HG03460 (cell line): ENCODE data around the gene EMD.
A peak's percentile ranks its signal among the peaks of the same experiment; 100 is the strongest.

Source experiments
- ATAC-seq: cut with Tn5 transposase; IDR thresholded peaks from one replicate; pipeline ENCODE4 v1.9.1; 2021; ENCODE audit not compliant: unreplicated experiment

Gene EMD

GRCh38 chrX:154412468-154412867 lies 33.4 kb downstream of the EMD start:
- no peak for ATAC-seq

DNA sequence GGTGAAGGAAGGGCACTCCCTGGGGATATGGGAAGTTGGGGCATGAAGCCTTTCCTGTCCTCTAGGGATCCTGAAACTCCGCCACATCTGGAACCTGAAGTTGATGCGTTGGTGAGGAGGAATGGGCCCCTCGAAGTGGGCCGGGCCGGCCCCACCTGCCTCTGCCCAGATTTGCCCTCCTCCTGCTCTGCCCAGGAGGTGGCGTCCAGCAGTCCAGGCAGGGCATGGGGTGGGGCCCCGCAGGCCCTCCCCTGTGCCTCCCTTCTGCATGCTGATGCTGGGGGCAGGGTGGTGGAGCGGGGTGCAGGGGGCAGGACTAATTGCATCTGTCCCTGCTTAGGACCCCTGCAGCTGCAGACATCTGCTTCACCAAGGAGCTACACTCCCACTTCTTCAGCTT lies 34.0 kb downstream of the EMD start:
- ATAC-seq, result no peak

DNA sequence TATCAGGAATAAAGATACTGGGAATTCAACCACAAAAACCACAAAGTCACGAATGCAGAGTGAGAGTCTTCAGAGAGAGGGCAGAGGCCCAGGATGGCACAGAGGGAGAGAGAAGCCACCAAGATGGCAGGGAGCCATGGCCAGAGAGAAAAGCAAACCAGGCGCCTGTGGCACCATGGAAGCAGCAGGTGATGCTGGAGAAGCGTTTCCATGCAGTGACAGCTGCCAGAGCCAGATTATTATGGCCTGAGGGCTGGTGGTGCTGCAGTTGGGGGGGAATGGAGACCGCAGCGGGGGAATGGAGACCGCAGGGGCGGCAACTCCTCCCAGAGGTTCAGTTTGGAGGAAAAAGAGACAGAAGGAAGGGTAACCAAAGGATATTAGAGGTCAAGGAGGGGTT lies 38.1 kb downstream of the EMD start:
- ATAC-seq, result no peak

GRCh38 chrX:154419189-154419588 lies 40.1 kb downstream of the EMD start:
- no peak for ATAC-seq

DNA sequence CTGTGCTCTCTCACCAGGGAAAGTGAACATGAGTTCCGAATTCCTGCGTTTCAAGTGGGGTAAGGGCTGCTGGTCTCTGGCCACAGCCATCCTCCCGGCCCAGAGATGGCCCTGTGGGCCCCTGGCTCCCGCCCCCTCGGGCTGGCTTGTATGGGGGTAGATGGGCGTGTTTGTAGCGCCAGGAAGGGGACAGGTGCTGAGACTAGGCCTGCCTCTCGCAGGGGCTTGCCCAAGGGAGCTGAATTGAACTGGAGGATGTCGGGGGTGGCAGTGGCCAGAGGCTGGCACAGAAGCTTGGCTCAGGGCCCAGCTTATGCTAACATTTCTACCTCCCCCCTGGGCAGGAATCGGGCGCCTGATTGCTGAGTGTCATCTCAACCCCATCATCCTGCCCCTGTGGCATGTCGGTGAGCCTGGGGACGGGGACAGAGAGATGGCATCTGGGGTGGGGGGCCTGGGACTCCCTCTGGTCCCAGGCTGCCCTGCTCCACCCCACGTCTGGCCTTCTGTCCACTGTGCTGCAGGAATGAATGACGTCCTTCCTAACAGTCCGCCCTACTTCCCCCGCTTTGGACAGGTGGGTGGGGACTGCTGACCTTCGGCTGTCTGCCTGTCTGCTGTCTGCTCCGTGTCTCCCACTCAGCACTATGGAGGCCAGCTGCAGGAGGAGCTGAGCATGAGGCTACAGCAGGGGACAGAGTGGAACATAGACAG lies 40.8 kb downstream of the EMD start:
- ATAC-seq, result no peak

DNA sequence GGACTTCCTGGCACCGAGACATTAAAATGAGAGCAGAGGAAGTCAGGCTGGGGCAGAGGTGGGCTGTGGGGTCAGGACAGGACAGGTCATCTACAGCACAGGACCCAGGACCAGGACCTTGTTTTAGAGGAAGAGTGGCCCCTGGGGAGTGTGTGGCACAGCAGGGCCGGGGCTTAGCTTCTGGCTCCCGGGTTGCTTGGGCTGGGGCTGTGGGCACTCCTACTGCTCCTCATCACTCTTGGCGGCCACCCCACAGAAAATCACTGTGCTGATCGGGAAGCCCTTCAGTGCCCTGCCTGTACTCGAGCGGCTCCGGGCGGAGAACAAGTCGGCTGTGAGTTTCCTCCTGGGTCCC lies 41.3 kb downstream of the EMD start:
- ATAC-seq, result no peak

DNA sequence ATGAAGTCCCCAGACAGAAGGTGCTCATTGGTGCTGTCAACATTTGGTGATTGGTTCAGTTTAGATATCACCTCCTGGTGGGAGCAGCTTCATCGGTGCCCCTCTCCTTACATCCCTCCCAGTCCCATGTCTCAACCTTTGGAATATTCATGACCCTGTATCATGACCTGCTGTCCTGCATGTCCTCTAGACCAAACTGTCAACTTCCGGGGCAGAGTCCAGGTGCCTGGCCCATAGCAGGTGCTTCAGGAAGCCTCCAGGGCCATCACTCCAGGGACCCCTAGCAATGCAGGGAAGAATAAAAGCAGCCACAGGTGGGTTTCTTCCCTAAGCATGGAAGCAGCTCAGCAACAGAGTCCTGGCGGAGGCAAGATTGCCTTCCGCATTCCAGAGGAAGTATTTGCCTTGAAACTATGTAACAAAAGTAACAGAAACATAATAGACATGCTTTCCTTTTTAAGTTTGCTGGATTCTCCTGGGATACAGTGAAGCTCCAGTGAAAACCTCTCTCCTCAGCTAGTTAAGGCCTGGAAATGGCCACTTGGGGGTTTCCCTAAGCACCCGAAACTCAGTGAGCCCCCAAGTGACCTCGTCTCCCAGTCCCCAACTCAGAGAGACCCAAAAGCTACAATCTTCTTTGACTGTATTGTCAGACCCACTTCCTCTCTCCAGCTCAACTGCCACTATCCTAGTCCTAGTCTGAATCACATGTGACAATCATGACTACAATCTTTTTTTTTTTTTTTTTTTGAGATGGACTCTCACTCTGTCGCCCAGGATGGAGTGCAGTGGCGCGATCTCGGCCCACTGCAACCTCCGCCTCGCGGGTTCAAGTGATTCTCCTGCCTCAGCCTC lies 48.0 kb downstream of the EMD start:
- ATAC-seq, result no peak

GRCh38 chrX:154428176-154429171 lies 49.4 kb downstream of the EMD start, which contains the start of gene ATP6AP1:
TSS of gene ATP6AP1 (plus strand) at chrX:154428677. CDS start at chrX:154428693, 16 bp downstream.
- peak; percentile 99 for ATAC-seq

DNA sequence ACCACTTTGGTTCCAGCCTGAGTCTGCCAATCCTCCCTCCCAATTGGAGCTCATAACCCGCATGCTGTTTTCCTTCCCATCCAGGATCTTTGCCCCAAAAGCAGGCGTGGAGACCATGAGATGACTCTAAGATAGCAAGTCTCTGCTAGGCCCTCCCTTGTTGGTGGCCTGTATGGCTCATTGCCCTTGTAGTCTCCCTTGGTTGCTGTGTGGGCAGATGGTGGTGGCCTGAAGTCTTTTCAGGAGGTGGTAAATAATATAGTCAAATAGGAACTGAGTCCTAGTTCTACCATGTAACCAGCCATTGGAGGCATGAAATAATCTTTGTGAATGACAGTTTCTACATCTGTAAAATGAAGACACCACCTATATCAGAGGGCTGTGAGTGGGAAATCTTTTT lies 50.6 kb downstream of the EMD start:
- ATAC-seq, result no peak

DNA sequence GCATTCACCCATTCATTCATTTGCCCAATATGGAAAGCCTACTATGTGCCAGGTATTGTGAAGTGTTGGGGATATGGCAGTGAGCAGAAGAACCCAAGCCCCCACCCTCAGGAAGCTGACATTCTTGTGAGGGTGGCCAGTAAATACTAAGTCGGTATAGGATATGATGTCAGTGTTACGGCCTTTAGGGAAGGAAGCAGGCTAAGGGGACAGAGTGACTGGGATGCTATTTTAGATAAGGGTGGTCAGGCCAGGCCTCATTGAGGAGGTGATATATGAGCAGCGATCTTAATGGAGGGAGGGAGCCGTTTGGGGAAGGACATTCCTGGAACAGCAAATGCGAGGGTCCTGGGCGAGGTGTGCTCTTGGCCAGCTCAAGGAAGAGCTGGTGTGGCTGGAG lies 51.4 kb downstream of the EMD start:
- no peak for ATAC-seq

GRCh38 chrX:154430916-154431315 lies 51.8 kb downstream of the EMD start:
- no peak for ATAC-seq
